Measurements from ENCODE around the gene CRB3.

Gene CRB3

GRCh38 chr19:6478815-6479214 lies 14.7 kb downstream of the CRB3 start:
- H3K4me3 ChIP-seq (ENCODE audit: insufficient read length, low read depth) = no peak overlapping the region

GRCh38 chr19:6479836-6480398 lies 15.8 kb downstream of the CRB3 start:
- Histone ChIP-seq H3K27me3 (ENCODE audit: insufficient read depth, insufficient read length) (peaks cover 9% of the 10 kb centered on the region), H3K36me3 (ENCODE audit: insufficient read depth, insufficient read length, low read length) (no peaks in the 10 kb centered on the region), H3K4me1 (ENCODE audit: insufficient read depth, insufficient read length) (peaks cover 32% of the 10 kb centered on the region), H3K9me3 (ENCODE audit: insufficient read depth, low read length) (no peaks in the 10 kb centered on the region), H3K4me3 (ENCODE audit: insufficient read length, low read depth) (no peak overlapping the region), H3K9ac (ENCODE audit: insufficient read length, low read depth) (no peak overlapping the region)
- no peak for TF ChIP-seq SUZ12 (IDR thresholded peaks at IDR 0.05; ENCODE audit: extremely low read depth, insufficient read depth, insufficient read length)
- TF ChIP-seq ZNF274 (IDR thresholded peaks at IDR 0.05; ENCODE audit: low read depth, low read length) = no peak
- TF ChIP-seq YY1 (IDR thresholded peaks at IDR 0.05; ENCODE audit: insufficient read depth, insufficient read length) = no peak
- no peak for DNase-seq (ENCODE audit: low read depth, low spot score)

More at GRCh38 chr19:6478815-6479214, 14.7 kb downstream of the CRB3 start:
- peaks cover 32% of the 10 kb centered on the region for H3K4me1 ChIP-seq (ENCODE audit: insufficient read depth, insufficient read length)
- H3K36me3 ChIP-seq (ENCODE audit: insufficient read depth, insufficient read length, low read length) = no peaks in the 10 kb centered on the region
- H3K27me3 ChIP-seq (ENCODE audit: insufficient read depth, insufficient read length) = peaks cover 17% of the 10 kb centered on the region
- H3K9me3 ChIP-seq (ENCODE audit: insufficient read depth, low read length) = no peaks in the 10 kb centered on the region
- no peak for DNase-seq (ENCODE audit: low read depth, low spot score)
- H3K9ac ChIP-seq (ENCODE audit: insufficient read length, low read depth) = no peak overlapping the region
- TF ChIP-seq SUZ12 (IDR thresholded peaks at IDR 0.05; ENCODE audit: extremely low read depth, insufficient read depth, insufficient read length) (no peak), ZNF274 (IDR thresholded peaks at IDR 0.05; ENCODE audit: low read depth, low read length) (no peak), YY1 (IDR thresholded peaks at IDR 0.05; ENCODE audit: insufficient read depth, insufficient read length) (no peak)

- H3K9ac ChIP-seq (ENCODE audit: insufficient read length, low read depth) = no peak overlapping the region
- DNase-seq (ENCODE audit: low read depth, low spot score) = no peak
- no peaks in the 10 kb centered on the region for H3K9me3 ChIP-seq (ENCODE audit: insufficient read depth, low read length)
- TF ChIP-seq ZNF274 (IDR thresholded peaks at IDR 0.05; ENCODE audit: low read depth, low read length) (no peak), SUZ12 (IDR thresholded peaks at IDR 0.05; ENCODE audit: extremely low read depth, insufficient read depth, insufficient read length) (no peak), YY1 (IDR thresholded peaks at IDR 0.05; ENCODE audit: insufficient read depth, insufficient read length) (no peak)
- H3K4me1 ChIP-seq (ENCODE audit: insufficient read depth, insufficient read length) = peaks cover 26% of the 10 kb centered on the region
- H3K27me3 ChIP-seq (ENCODE audit: insufficient read depth, insufficient read length) = no peaks in the 10 kb centered on the region
- no peak overlapping the region for H3K4me3 ChIP-seq (ENCODE audit: insufficient read length, low read depth)
- no peaks in the 10 kb centered on the region for H3K36me3 ChIP-seq (ENCODE audit: insufficient read depth, insufficient read length, low read length)
Measured at GRCh38 chr19:6480848-6481415, 16.9 kb downstream of the CRB3 start.

GRCh38 chr19:6481541-6482342 lies 17.7 kb downstream of the CRB3 start, which contains the start of gene DENND1C:
Gene DENND1C, minus strand, starts transcription at chr19:6481787. Its CDS starts 92 bp downstream, at chr19:6481695.
- Histone ChIP-seq H3K9ac (ENCODE audit: insufficient read length, low read depth) (peak within 1 kb of the TSS; percentile 26), H3K9me3 (ENCODE audit: insufficient read depth, low read length) (no peaks in the 10 kb centered on the region), H3K4me3 (ENCODE audit: insufficient read length, low read depth) (no peak within 1 kb of the TSS), H3K4me1 (ENCODE audit: insufficient read depth, insufficient read length) (peaks cover 26% of the 10 kb centered on the region), H3K36me3 (ENCODE audit: insufficient read depth, insufficient read length, low read length) (no peaks in the 10 kb centered on the region), H3K27me3 (ENCODE audit: insufficient read depth, insufficient read length) (no peaks in the 10 kb centered on the region)
- no peak for TF ChIP-seq ZNF274 (IDR thresholded peaks at IDR 0.05; ENCODE audit: low read depth, low read length)
- no peak for TF ChIP-seq SUZ12 (IDR thresholded peaks at IDR 0.05; ENCODE audit: extremely low read depth, insufficient read depth, insufficient read length)
- no peak for TF ChIP-seq YY1 (IDR thresholded peaks at IDR 0.05; ENCODE audit: insufficient read depth, insufficient read length)
- no peak for DNase-seq (ENCODE audit: low read depth, low spot score)

GRCh38 chr19:6482343-6482686 lies 18.2 kb downstream of the CRB3 start:
- TF ChIP-seq ZNF274 (IDR thresholded peaks at IDR 0.05; ENCODE audit: low read depth, low read length) (no peak), SUZ12 (IDR thresholded peaks at IDR 0.05; ENCODE audit: extremely low read depth, insufficient read depth, insufficient read length) (no peak)
- H3K4me3 ChIP-seq (ENCODE audit: insufficient read length, low read depth) = no peak overlapping the region
- H3K9me3 ChIP-seq (ENCODE audit: insufficient read depth, low read length) = no peaks in the 10 kb centered on the region
- no peak overlapping the region for H3K9ac ChIP-seq (ENCODE audit: insufficient read length, low read depth)
- no peaks in the 10 kb centered on the region for H3K36me3 ChIP-seq (ENCODE audit: insufficient read depth, insufficient read length, low read length)
- H3K4me1 ChIP-seq (ENCODE audit: insufficient read depth, insufficient read length) = peaks cover 22% of the 10 kb centered on the region
- no peak for DNase-seq (ENCODE audit: low read depth, low spot score)
- H3K27me3 ChIP-seq (ENCODE audit: insufficient read depth, insufficient read length) = no peaks in the 10 kb centered on the region

- no peak for DNase-seq (ENCODE audit: low read depth, low spot score)
- TF ChIP-seq ZNF274 (IDR thresholded peaks at IDR 0.05; ENCODE audit: low read depth, low read length) = no peak
- TF ChIP-seq YY1 (IDR thresholded peaks at IDR 0.05; ENCODE audit: insufficient read depth, insufficient read length) = no peak
- TF ChIP-seq SUZ12 (IDR thresholded peaks at IDR 0.05; ENCODE audit: extremely low read depth, insufficient read depth, insufficient read length) = no peak
- no peaks in the 10 kb centered on the region for H3K27me3 ChIP-seq (ENCODE audit: insufficient read depth, insufficient read length)
- peaks cover 22% of the 10 kb centered on the region for H3K4me1 ChIP-seq (ENCODE audit: insufficient read depth, insufficient read length)
- H3K4me3 ChIP-seq (ENCODE audit: insufficient read length, low read depth) = no peak overlapping the region
- H3K9me3 ChIP-seq (ENCODE audit: insufficient read depth, low read length) = no peaks in the 10 kb centered on the region
- H3K9ac ChIP-seq (ENCODE audit: insufficient read length, low read depth) = no peak overlapping the region
- no peaks in the 10 kb centered on the region for H3K36me3 ChIP-seq (ENCODE audit: insufficient read depth, insufficient read length, low read length)
Measured at GRCh38 chr19:6483235-6483634, 19.2 kb downstream of the CRB3 start.

- DNase-seq (ENCODE audit: low read depth, low spot score) = no peak
- H3K36me3 ChIP-seq (ENCODE audit: insufficient read depth, insufficient read length, low read length) = no peaks in the 10 kb centered on the region
- H3K9ac ChIP-seq (ENCODE audit: insufficient read length, low read depth) = no peak overlapping the region
- TF ChIP-seq SUZ12 (IDR thresholded peaks at IDR 0.05; ENCODE audit: extremely low read depth, insufficient read depth, insufficient read length) (no peak), ZNF274 (IDR thresholded peaks at IDR 0.05; ENCODE audit: low read depth, low read length) (no peak), YY1 (IDR thresholded peaks at IDR 0.05; ENCODE audit: insufficient read depth, insufficient read length) (no peak)
- no peaks in the 10 kb centered on the region for H3K9me3 ChIP-seq (ENCODE audit: insufficient read depth, low read length)
- no peak overlapping the region for H3K4me3 ChIP-seq (ENCODE audit: insufficient read length, low read depth)
- no peaks in the 10 kb centered on the region for H3K27me3 ChIP-seq (ENCODE audit: insufficient read depth, insufficient read length)
- peaks cover 17% of the 10 kb centered on the region for H3K4me1 ChIP-seq (ENCODE audit: insufficient read depth, insufficient read length)
Measured at GRCh38 chr19:6484230-6484629, 20.2 kb downstream of the CRB3 start.
